ENCODE measurements around the gene REXO4.

Gene REXO4

GRCh38 chr9:133366435-133366834 lies 51.4 kb downstream of the REXO4 start:
- TF ChIP-seq CTCF (IDR thresholded peaks at IDR 0.05; ENCODE audit: unreplicated experiment in 3 of 3), result no peak
- H3K36me3 Mint-ChIP-seq (ENCODE audit: low read depth), result peaks cover 56% of the 10 kb centered on the region
- peaks cover 56% of the 10 kb centered on the region for H3K4me1 Mint-ChIP-seq
- no peaks in the 10 kb centered on the region for H3K27me3 Mint-ChIP-seq (ENCODE audit: low read depth)
- no peak overlapping the region for H3K4me3 Mint-ChIP-seq
- no peaks in the 10 kb centered on the region for H3K9me3 Mint-ChIP-seq
- no peak overlapping the region for H3K27ac Mint-ChIP-seq

GRCh38 chr9:133362359-133363044 lies 55.3 kb downstream of the REXO4 start:
- H3K27me3 Mint-ChIP-seq (ENCODE audit: low read depth), result no peaks in the 10 kb centered on the region
- H3K4me3 Mint-ChIP-seq, result no peak overlapping the region
- H3K4me1 Mint-ChIP-seq, result peaks cover 53% of the 10 kb centered on the region
- H3K27ac Mint-ChIP-seq, result peak overlapping the region in 1 of 3 experiments; percentile 33
- peaks cover 57% of the 10 kb centered on the region for H3K36me3 Mint-ChIP-seq (ENCODE audit: low read depth)
- no peaks in the 10 kb centered on the region for H3K9me3 Mint-ChIP-seq
- no peak for TF ChIP-seq CTCF (IDR thresholded peaks at IDR 0.05; ENCODE audit: unreplicated experiment in 3 of 3)

GRCh38 chr9:133361507-133362092 lies 56.2 kb downstream of the REXO4 start:
- Mint-ChIP-seq H3K27me3 (ENCODE audit: low read depth) (no peaks in the 10 kb centered on the region), H3K27ac (peak overlapping the region in 2 of 3 experiments; percentile 29 to 42), H3K4me3 (peak overlapping the region in 1 of 3 experiments; percentile 11), H3K36me3 (ENCODE audit: low read depth) (peaks cover 57% of the 10 kb centered on the region), H3K4me1 (peaks cover 58% of the 10 kb centered on the region), H3K9me3 (no peaks in the 10 kb centered on the region)
- TF ChIP-seq CTCF (IDR thresholded peaks at IDR 0.05; ENCODE audit: unreplicated experiment in 3 of 3), result no peak

- Mint-ChIP-seq H3K36me3 (ENCODE audit: low read depth) (peaks cover 52% of the 10 kb centered on the region), H3K4me3 (peak overlapping the region in 2 of 3 experiments; percentile 40 to 51), H3K27me3 (ENCODE audit: low read depth) (no peaks in the 10 kb centered on the region), H3K4me1 (peaks cover 58% of the 10 kb centered on the region), H3K9me3 (no peaks in the 10 kb centered on the region), H3K27ac (peak overlapping the region in 1 of 3 experiments; percentile 6)
- no peak for TF ChIP-seq CTCF (IDR thresholded peaks at IDR 0.05; ENCODE audit: unreplicated experiment in 3 of 3)
Observed at GRCh38 chr9:133360400-133361393, 57.1 kb downstream of the REXO4 start.

- Mint-ChIP-seq H3K4me3 (peak overlapping the region; percentile 32 to 84 (median 62)), H3K36me3 (ENCODE audit: low read depth) (peaks cover 44% of the 10 kb centered on the region), H3K27me3 (ENCODE audit: low read depth) (no peaks in the 10 kb centered on the region), H3K27ac (peak overlapping the region in 1 of 3 experiments; percentile 42), H3K4me1 (peaks cover 58% of the 10 kb centered on the region), H3K9me3 (no peaks in the 10 kb centered on the region)
- TF ChIP-seq CTCF (IDR thresholded peaks at IDR 0.05; ENCODE audit: unreplicated experiment in 3 of 3), result peak in 2 of 3 experiments; percentile 25 to 34
Observed at GRCh38 chr9:133359399-133360175, 58.2 kb downstream of the REXO4 start.
